Measurements from ENCODE around the gene TCF7L1. TPM values are rescaled to one million over a fixed set of nuclear protein-coding genes. Genes with fewer than 3 reads are reported as not detected.

Gene TCF7L1
- polyA plus RNA-seq, 1 of the 3 experiments (the other 2 are of a cell fraction): 3.7 TPM

- H2AFZ ChIP-seq (ENCODE audit: low read depth): peak overlapping the region; percentile 69; the same call in 1 of the 2 replicates
- H3K27me3 ChIP-seq (ENCODE audit: insufficient read depth): no peaks in the 10 kb centered on the region
- ChIA-PET POLR2A (no interaction called here), CTCF (interaction anchor here (0.6 to 6.5 kb wide), 13 partner anchors 8 to 175 kb away, joined by 3 to 110 read pairs (median 9); no protein-coding TSS in a partner anchor)
- peaks cover 12% of the 10 kb centered on the region; the same call in 1 of the 2 replicates for H3K79me2 ChIP-seq (ENCODE audit: insufficient read depth)
- peaks cover 0 to 18% of the 10 kb centered on the region in 2 experiments; a peak in 2 of 4 replicates for H3K4me1 ChIP-seq (ENCODE audit: control insufficient read depth in 1 of 2, insufficient read depth in 2 of 2, low read depth in 1 of 2, low read length in 1 of 2)
- no peaks in the 10 kb centered on the region for H3K36me3 ChIP-seq (replicated peaks in 1 of 2; ENCODE audit: control insufficient read depth in 1 of 2, insufficient read depth in 2 of 2, low read length in 1 of 2)
- DNase-seq: peak; percentile 39
- H3F3A ChIP-seq (replicated peaks; ENCODE audit: insufficient read depth): peaks cover 3% of the 10 kb centered on the region
- TF ChIP-seq FOSL2 (IDR thresholded peaks at IDR 0.05; ENCODE audit: borderline replicate concordance, low read depth) (no peak), RAD21 (IDR thresholded peaks at IDR 0.05; ENCODE audit: low read length) (no peak), EZH2phosphoT487 (IDR thresholded peaks at IDR 0.05; ENCODE audit: borderline replicate concordance, low read depth) (no peak), JUND (IDR thresholded peaks at IDR 0.05) (no peak), SIN3A (IDR thresholded peaks at IDR 0.05; ENCODE audit: borderline replicate concordance, low read depth, low read length) (no peak), REST (IDR thresholded peaks at IDR 0.05; ENCODE audit: low read depth, low read length) (no peak), ELF1 (IDR thresholded peaks at IDR 0.05) (no peak), IRF3 (IDR thresholded peaks at IDR 0.05; ENCODE audit: low read depth, low read length) (no peak), TAF1 (IDR thresholded peaks at IDR 0.05; ENCODE audit: borderline replicate concordance, low read depth, low read length) (no peak), RFX5 (IDR thresholded peaks at IDR 0.05; ENCODE audit: low read length) (no peak), MXI1 (IDR thresholded peaks at IDR 0.05; ENCODE audit: low read depth, low read length) (no peak), ZBTB33 (IDR thresholded peaks at IDR 0.05; ENCODE audit: borderline replicate concordance, low read depth) (no peak), TEAD4 (IDR thresholded peaks at IDR 0.05; ENCODE audit: borderline replicate concordance, insufficient read depth) (no peak), PBX3 (IDR thresholded peaks at IDR 0.05) (no peak), MAX (IDR thresholded peaks at IDR 0.05; ENCODE audit: low read depth) (no peak), EP300 (IDR thresholded peaks at IDR 0.05; ENCODE audit: borderline replicate concordance in 1 of 2, low read depth in 1 of 2, low read length in 1 of 2) (no peak), YY1 (IDR thresholded peaks at IDR 0.05; ENCODE audit: low read depth) (no peak), USF1 (IDR thresholded peaks at IDR 0.05; ENCODE audit: borderline replicate concordance, low read depth) (no peak), SMC3 (IDR thresholded peaks at IDR 0.05; ENCODE audit: low read depth, low read length) (no peak)
- no peaks in the 10 kb centered on the region for H4K20me1 ChIP-seq (ENCODE audit: insufficient read depth)
- peak overlapping the region; percentile 91 for H3K4me2 ChIP-seq
- WGBS (ENCODE audit: low lambda C conversion rate): 71% methylated on average over 26 of the region's 45 CpGs
- H3K9me3 ChIP-seq: no peaks in the 10 kb centered on the region
- no peaks in the 10 kb centered on the region for H3K9me2 ChIP-seq
- H3K4me3 ChIP-seq (ENCODE audit: low read depth in 2 of 2, low read length in 1 of 2): peak overlapping the region; percentile 66 to 71
- H3K27ac ChIP-seq (ENCODE audit: low read depth in 2 of 2, low read length in 1 of 2): no peak overlapping the region
- peak overlapping the region; percentile 60 for H3K9ac ChIP-seq
Measured at GRCh38 chr2:85134255-85134895, 1.2 kb downstream of the TCF7L1 start.

Measured in SK-N-SH (cell line).